GM19023 (cell line): Measurements from ENCODE around the gene EHBP1.

Source experiments
- ATAC-seq: cut with Tn5 transposase; IDR thresholded peaks from one replicate; pipeline ENCODE4 v1.9.1; 2021; ENCODE audit warnings: mild to moderate bottlenecking, moderate library complexity; ENCODE audit not compliant: unreplicated experiment

EHBP1 gene

GRCh38 chr2:62871506-62871905 is 166.0 kb downstream of the EHBP1 start:
- ATAC-seq, result no peak

DNA sequence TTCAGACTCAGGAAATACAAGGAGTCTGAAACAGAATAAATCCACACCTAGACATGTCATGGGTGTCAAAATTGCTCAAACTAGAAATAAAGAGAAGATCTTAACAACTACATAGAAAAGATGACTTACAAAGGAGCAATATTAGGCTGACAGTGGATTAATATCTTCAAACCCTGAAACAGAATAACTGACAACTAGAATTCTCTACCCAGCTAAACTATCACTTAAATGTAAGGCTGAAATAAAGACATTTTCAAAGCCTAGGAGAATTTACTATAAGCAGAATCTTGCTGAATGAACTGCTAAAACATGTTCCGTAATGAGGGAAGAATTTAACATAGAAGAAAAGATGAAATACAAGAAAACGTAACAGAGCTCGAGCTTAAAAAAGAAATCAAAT is 168.1 kb downstream of the EHBP1 start:
- no peak for ATAC-seq

GRCh38 chr2:62874881-62875383 is 169.4 kb downstream of the EHBP1 start:
- no peak for ATAC-seq

DNA sequence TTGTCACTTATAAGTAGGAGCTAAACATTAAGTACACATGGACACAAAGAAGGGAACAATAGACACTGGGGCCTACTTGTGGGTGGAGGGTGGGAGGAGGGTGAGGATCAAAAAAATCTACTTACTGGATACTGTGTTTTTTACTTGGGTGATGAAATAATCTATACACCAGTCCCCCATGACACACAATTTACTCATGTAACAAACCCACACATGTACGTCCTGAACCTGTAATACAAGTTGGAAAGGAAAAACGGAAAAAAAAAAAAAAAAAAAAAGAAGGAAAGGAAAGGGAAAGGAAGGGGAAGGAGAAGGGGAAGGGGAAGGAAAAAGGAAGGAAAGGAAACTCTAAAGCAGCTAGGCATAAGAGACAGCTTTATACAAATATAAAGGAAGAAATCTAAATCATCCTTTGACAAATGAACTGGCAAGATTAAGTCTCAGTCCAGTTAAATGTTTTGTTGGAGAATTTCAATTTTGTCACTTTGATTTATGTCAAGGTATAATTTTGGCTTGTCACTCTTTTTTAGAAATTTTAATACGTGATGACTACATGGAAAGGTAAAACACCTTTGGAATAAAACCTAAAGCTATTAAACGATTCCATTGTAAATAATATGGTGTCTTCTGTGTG is 175.8 kb downstream of the EHBP1 start:
- no peak for ATAC-seq

DNA sequence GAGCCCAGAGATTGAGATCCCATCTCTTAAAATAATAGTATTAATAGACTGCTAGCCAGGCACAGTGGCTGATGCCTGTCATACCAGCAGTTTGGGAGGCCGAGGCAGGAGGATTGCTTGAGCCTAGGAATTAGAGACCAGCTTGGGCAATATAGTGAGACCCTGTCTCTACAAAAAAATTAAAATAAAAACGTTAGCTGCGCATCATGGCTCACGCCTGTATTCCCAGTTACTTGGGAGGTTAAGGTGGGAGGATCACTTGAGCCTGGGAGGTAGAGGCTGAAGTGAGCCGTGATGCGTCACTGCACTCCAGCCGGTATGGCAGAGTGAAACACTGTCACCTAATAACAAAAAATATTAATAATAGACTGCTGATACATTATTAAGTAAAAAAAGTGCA is 178.1 kb downstream of the EHBP1 start:
- no peak for ATAC-seq

DNA sequence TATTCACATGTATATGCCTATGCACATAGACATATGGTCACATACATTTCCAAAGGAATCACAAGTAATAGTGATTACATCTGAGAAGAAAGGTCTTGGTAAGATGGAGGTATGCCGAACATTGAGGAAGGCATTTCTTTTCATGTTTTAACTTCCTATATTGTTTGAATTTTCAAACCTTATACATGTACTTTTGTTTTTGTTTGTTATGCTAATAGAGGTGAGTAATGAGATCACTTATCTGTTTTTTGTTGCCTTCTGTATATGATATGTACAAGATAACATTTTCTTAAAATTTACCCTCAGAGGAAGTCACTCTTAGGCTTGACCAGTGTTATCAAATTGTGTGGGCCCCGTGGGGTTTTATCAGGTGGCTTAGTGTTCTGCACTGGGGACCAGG is 178.6 kb downstream of the EHBP1 start:
- no peak for ATAC-seq

DNA sequence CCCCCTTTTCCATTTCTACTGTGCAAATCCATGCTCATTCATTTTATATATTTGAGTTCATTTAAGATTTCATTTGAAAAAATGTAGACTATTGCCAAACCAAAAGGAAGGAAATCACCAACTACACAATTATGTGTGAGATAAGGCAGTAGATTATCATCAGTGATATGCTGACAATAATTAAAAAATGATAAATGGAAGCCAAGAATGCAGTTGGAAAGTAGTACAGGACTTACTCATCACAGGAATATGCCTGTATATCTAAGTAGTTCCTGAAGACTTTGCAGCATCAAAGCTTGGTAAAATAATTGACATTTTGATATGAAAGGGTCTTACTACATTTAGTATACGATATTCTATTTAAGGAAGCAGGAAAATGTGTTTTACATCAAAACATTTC is 179.0 kb downstream of the EHBP1 start:
- ATAC-seq, result no peak

DNA sequence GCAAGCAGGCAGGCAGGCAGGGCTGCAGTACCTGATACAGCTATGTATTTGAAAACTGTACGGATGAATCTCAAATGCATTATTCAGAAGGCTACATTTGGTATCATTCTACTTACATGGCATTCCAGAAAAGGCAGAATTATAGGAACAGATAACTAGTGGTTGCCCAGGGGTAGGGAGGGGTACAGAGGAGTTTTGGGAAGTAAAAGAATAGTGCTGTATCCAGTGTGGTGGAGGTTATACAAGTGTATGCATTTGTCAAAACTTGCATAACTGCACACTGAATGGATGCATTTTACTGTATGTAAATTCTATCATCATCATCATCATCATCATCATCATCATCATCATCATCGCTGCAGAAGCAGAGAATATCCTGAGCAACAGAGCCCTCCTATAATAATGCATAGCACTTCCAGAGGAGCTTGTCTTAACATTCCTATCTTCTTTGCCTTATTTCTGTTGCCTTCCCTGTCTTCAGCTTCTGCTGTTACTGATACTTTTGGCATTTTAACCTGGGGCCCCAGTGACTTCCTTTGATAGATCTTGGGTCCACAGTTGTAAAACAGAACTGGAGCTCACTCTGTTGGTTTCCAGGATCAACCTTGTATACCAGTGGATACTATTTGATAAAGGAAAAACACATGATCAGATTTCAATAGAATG is 189.6 kb downstream of the EHBP1 start:
- ATAC-seq, result no peak

GRCh38 chr2:62895632-62896009 is 190.1 kb downstream of the EHBP1 start:
- no peak for ATAC-seq

- no peak for ATAC-seq
Observed at GRCh38 chr2:62897187-62897827, 191.8 kb downstream of the EHBP1 start.

DNA sequence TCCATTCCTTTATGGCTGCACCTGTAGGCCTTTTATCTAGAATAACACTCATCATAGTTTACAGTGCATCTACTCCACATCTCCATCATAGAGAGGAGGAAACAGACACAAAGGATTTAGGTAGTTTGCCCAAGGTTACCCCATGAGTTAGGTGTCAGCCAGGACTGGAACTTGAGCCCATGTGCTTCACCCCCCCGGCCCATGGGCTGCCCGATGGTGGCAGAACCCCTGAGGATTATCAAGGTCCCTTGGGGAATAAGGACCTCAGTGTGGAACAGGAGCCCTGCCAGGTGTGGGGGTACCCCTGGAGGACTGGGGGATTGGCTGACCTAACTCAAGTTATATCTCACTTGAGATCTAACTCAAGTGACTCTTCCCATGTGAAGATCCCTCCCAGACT is 198.8 kb downstream of the EHBP1 start:
- ATAC-seq, result no peak

DNA sequence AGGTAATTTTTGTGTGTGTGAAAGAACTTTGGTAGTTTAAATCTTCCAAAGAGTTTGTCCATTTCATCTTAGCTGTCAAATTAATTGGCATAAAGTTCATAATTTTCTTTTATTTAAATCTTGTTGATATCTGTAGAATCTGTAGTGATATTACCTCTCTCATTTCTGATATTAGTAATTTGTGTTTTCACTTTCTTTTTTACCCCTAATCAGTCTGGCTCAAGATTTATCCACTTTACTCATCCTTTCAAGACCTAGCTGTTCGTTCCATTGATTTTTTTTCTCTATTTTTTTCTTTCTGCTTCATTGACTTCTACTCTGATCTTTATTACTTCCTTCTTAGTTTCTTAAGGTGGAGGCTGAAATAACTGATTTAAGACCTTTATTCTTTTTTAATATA is 202.6 kb downstream of the EHBP1 start:
- no peak for ATAC-seq

GRCh38 chr2:62913311-62913710 is 207.8 kb downstream of the EHBP1 start:
- no peak for ATAC-seq

DNA sequence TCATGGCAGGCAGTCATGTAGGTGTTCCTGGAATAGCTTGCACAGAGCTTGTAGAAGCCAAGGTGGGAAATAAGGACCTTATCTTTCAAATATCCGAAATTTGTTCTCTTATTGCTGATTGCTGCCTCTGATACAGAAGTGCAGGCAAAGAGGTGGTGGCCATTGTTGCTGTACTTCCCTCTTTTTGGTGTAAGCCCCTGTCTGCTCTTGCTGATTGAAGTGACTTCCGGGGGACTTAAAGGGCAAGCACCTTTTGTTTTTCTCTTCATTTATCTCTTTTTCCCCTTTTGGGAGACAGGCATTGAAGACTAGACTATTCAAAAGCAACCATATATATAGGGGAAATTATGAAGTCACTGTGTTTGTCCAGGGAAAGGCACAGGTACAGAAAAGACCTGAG is 213.5 kb downstream of the EHBP1 start:
- no peak for ATAC-seq

GRCh38 chr2:62920070-62920469 is 214.6 kb downstream of the EHBP1 start:
- no peak for ATAC-seq

- ATAC-seq, result no peak
Observed at GRCh38 chr2:62923242-62923641, 217.7 kb downstream of the EHBP1 start.

- ATAC-seq, result no peak
Observed at GRCh38 chr2:62923881-62924280, 218.4 kb downstream of the EHBP1 start.

DNA sequence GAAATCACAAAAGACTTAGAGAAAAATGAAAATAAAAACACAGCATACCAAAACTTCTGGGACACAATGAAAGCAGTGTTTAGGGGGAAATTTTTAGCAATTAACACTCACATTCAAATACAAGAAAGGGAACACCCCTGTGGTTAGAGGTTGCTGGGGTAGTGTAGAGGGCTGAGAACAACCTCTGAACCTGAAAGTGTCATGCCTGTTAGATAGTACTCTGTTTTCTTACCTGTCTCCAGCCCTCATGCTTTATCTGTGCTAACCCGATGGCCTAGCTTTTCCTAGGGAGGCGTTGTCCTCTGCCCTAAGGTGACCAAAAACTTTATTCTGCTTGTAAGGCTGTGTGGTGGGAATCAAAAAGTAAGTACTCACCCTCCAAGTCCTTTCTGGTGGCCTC is 222.5 kb downstream of the EHBP1 start:
- ATAC-seq, result peak; percentile 69

DNA sequence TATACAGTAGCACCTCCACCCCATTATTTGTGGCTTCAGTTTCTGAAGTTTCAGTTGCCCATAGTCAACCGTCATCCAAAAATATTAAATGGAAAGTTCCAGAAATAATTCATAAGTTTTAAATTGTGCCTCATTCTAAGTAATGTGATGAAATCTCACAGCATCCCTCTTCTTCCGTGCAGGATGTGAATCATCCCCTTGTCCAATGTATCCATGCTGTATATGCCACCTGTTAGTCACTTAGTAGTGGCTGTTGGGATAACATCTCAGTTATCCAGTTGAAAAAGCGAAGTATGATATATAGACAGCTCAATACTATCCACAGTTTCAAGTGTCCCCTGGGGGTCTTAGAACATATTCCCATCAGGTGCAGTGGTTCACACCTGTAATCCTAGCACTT is 226.0 kb downstream of the EHBP1 start:
- ATAC-seq, result no peak

- ATAC-seq, result no peak
Observed at GRCh38 chr2:62933398-62933917, 227.9 kb downstream of the EHBP1 start.

GRCh38 chr2:62934517-62934916 is 229.0 kb downstream of the EHBP1 start:
- ATAC-seq, result no peak

GRCh38 chr2:62938126-62938525 is 232.6 kb downstream of the EHBP1 start:
- ATAC-seq, result no peak
